HG02938 (cell line): ENCODE data around the gene CLEC16A.

Source experiments
- ATAC-seq: cut with Tn5 transposase; IDR thresholded peaks from one replicate; pipeline ENCODE4 v1.9.1; 2021; ENCODE audit warnings: mild to moderate bottlenecking, moderate library complexity; ENCODE audit not compliant: unreplicated experiment

CLEC16A gene

GRCh38 chr16:11056090-11056992 is 112.0 kb downstream of the CLEC16A start:
- ATAC-seq = no peak

GRCh38 chr16:11056993-11057649 is 112.8 kb downstream of the CLEC16A start:
- ATAC-seq = no peak

GRCh38 chr16:11057711-11058345 is 113.5 kb downstream of the CLEC16A start:
- no peak for ATAC-seq

- ATAC-seq = no peak
Measured at GRCh38 chr16:11058832-11059231, 114.5 kb downstream of the CLEC16A start.

- no peak for ATAC-seq
Measured at GRCh38 chr16:11059588-11059987, 115.2 kb downstream of the CLEC16A start.

GRCh38 chr16:11060364-11060763 is 116.0 kb downstream of the CLEC16A start:
- ATAC-seq = no peak

GRCh38 chr16:11060842-11061241 is 116.5 kb downstream of the CLEC16A start:
- no peak for ATAC-seq

- ATAC-seq = no peak
Measured at GRCh38 chr16:11061629-11062270, 117.4 kb downstream of the CLEC16A start.

- no peak for ATAC-seq
Measured at GRCh38 chr16:11063448-11064201, 119.3 kb downstream of the CLEC16A start.

GRCh38 chr16:11064202-11064540 is 119.8 kb downstream of the CLEC16A start:
- ATAC-seq = no peak

GRCh38 chr16:11064851-11065250 is 120.5 kb downstream of the CLEC16A start:
- ATAC-seq = no peak

GRCh38 chr16:11066261-11066870 is 122.0 kb downstream of the CLEC16A start:
- ATAC-seq = no peak

- no peak for ATAC-seq
Measured at GRCh38 chr16:11067266-11067665, 122.9 kb downstream of the CLEC16A start.

- ATAC-seq = no peak
Measured at GRCh38 chr16:11067697-11068141, 123.4 kb downstream of the CLEC16A start.

- no peak for ATAC-seq
Measured at GRCh38 chr16:11071829-11072228, 127.5 kb downstream of the CLEC16A start.

GRCh38 chr16:11072420-11073153 is 128.2 kb downstream of the CLEC16A start:
- no peak for ATAC-seq

GRCh38 chr16:11073407-11073999 is 129.1 kb downstream of the CLEC16A start:
- no peak for ATAC-seq

- ATAC-seq = no peak
Measured at GRCh38 chr16:11074131-11074530, 129.8 kb downstream of the CLEC16A start.

- no peak for ATAC-seq
Measured at GRCh38 chr16:11075163-11075562, 130.8 kb downstream of the CLEC16A start.
